Mesendoderm (in vitro differentiated cells): ENCODE results near the gene ATP13A1.
A peak's percentile ranks its signal among the peaks of the same experiment; 100 is the strongest.

ENCODE experiments used
- DNase-seq: peaks from one replicate; pipeline ENCODE4 v3.0.0; 2013
- H2AK5ac ChIP-seq: 2 replicates; pipeline ENCODE4 v1.6.1; 2013; ENCODE audit warnings: low read length, inconsistent platforms
- H2BK120ac ChIP-seq: 2 replicates; pipeline ENCODE4 v1.6.1; 2013; ENCODE audit warnings: low read depth, mild to moderate bottlenecking, low read length, moderate library complexity, mixed read lengths
- H2BK15ac ChIP-seq: replicated peaks from 2 replicates; pipeline ENCODE4 v1.6.1; 2013; ENCODE audit warnings: low read depth, mild to moderate bottlenecking, moderate library complexity
- H2BK5ac ChIP-seq: 2 replicates; pipeline ENCODE4 v1.6.1; 2013; ENCODE audit warnings: low read length, inconsistent platforms
- H3K18ac ChIP-seq: 2 replicates; pipeline ENCODE4 v1.6.1; 2013; ENCODE audit warnings: mild to moderate bottlenecking, low read length, mixed read lengths
- H3K23ac ChIP-seq: one replicate; pipeline ENCODE4 v1.6.1; 2013; ENCODE audit warnings: low read length
- H3K27ac ChIP-seq: 2 replicates; pipeline ENCODE4 v1.5.1; 2013; ENCODE audit warnings: low read depth, mild to moderate bottlenecking, inconsistent platforms, low read length, moderate library complexity
- H3K27me3 ChIP-seq: 2 replicates; pipeline ENCODE4 v1.6.1; 2013; ENCODE audit warnings: low read length, control low read depth, mild to moderate bottlenecking, inconsistent platforms; ENCODE audit not compliant: insufficient read depth, poor library complexity
- H3K36me3 ChIP-seq: 2 replicates; pipeline ENCODE4 v1.6.1; 2013; ENCODE audit warnings: low read length, inconsistent platforms; ENCODE audit not compliant: control insufficient read depth, insufficient read depth
- H3K4ac ChIP-seq: one replicate; pipeline ENCODE4 v1.6.1; 2013; ENCODE audit warnings: low read depth, mild to moderate bottlenecking, low read length, moderate library complexity
- H3K4me1 ChIP-seq: 2 replicates; pipeline ENCODE4 v1.6.1; 2013; ENCODE audit warnings: low read depth, low read length, inconsistent platforms; ENCODE audit not compliant: control insufficient read depth
- H3K4me2 ChIP-seq: 2 replicates; pipeline ENCODE4 v1.6.1; 2013; ENCODE audit warnings: low read length
- H3K4me3 ChIP-seq: 2 replicates; pipeline ENCODE4 v1.5.1; 2013; ENCODE audit warnings: mild to moderate bottlenecking, low read length
- H3K56ac ChIP-seq: one replicate; pipeline ENCODE4 v1.6.1; 2013; ENCODE audit warnings: low read length
- H3K79me1 ChIP-seq: 2 replicates; pipeline ENCODE4 v1.6.1; 2013; ENCODE audit warnings: low read length, inconsistent platforms
- H3K79me2 ChIP-seq: 2 replicates; pipeline ENCODE4 v1.6.1; 2013; ENCODE audit warnings: mild to moderate bottlenecking, low read length; ENCODE audit not compliant: control insufficient read depth, insufficient read depth
- H3K9ac ChIP-seq: 2 replicates; pipeline ENCODE4 v1.6.1; 2013; ENCODE audit warnings: low read length, inconsistent platforms
- H4K5ac ChIP-seq: one replicate; pipeline ENCODE4 v1.6.1; 2013; ENCODE audit warnings: low read length
- H4K8ac ChIP-seq: one replicate; pipeline ENCODE4 v1.6.1; 2013; ENCODE audit warnings: low read depth, mild to moderate bottlenecking, control low read depth, low read length, moderate library complexity
- WGBS: extraction: QIAGEN DNeasy Blood & Tissue Kit; methylation state at CpG from one replicate; pipeline ENCODE4 v1.1.7; 2013; ENCODE audit warnings: low lambda C conversion rate, missing lambda C conversion rate; ENCODE audit not compliant: insufficient coverage; ENCODE audit errors: extremely low coverage; 5-methylcytosine and 5-hydroxymethylcytosine counted together

Gene ATP13A1

DNA sequence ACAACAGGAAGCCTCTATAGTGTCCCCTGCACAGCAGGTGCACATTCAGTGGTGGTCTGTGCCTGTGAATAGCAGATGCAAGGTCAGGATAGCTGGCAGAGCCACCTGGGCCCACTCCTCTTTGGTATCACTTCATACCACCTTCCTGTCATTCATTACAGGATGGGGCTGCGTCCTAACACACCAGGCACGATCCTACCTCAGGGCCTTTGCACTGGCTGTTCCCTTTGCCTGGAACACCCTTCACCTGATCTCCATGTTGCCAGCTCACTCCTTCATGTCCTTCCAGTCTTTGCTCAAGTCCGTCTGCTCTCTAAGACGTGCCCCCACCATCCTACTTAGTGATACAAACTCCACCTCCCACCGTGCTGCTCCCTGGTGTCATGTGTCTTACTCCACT lies 30.8 kb downstream of the ATP13A1 start:
- H3K4me3 ChIP-seq, result no peak overlapping the region
- WGBS, result no CpG with 5 or more reads among the region's 5 CpGs
- H3K79me2 ChIP-seq, result no peaks in the 10 kb centered on the region
- no peaks in the 10 kb centered on the region for H3K27me3 ChIP-seq
- no peak overlapping the region for H3K4ac ChIP-seq
- no peak overlapping the region for H3K18ac ChIP-seq
- H3K79me1 ChIP-seq, result no peaks in the 10 kb centered on the region
- no peak for DNase-seq
- peaks cover 3% of the 10 kb centered on the region for H3K36me3 ChIP-seq
- no peak overlapping the region for H3K27ac ChIP-seq
- H3K4me2 ChIP-seq, result no peak overlapping the region
- no peak overlapping the region for H2AK5ac ChIP-seq
- H3K4me1 ChIP-seq, result no peaks in the 10 kb centered on the region
- no peak overlapping the region for H3K9ac ChIP-seq
- no peak overlapping the region for H2BK15ac ChIP-seq
- no peak overlapping the region for H4K8ac ChIP-seq
- H4K5ac ChIP-seq, result no peak overlapping the region
- no peak overlapping the region for H3K56ac ChIP-seq
- H2BK120ac ChIP-seq, result no peak overlapping the region
- H2BK5ac ChIP-seq, result no peak overlapping the region
- no peak overlapping the region for H3K23ac ChIP-seq

- H2BK15ac ChIP-seq, result no peak overlapping the region
- H3K4ac ChIP-seq, result no peak overlapping the region
- DNase-seq, result no peak
Measured at GRCh38 chr19:19631346-19631745, 32.1 kb downstream of the ATP13A1 start.

DNA sequence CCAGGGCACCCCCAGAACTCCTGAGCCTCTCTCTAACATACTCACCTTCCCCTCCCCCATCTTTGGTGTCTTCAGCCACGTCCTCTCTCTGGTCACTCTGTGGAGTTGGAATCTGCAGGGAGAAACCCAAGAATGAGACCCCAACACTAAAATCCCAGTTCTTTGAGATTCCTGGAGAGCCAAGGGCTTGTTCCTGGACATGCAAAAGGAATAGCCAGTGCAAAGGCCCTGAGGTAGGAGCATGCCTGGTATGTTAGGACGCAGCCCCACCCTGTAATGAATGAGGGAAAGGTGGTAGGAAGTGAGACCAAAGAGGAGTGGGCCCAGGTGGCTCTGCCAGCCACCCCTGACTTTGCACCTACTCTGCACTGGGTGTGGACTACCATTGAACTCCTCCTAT lies 33.0 kb downstream of the ATP13A1 start:
- no CpG with 5 or more reads among the region's 2 CpGs for WGBS

More at GRCh38 chr19:19631346-19631745, 32.1 kb downstream of the ATP13A1 start:
- Histone ChIP-seq H3K4me3 (no peak overlapping the region), H2AK5ac (no peak overlapping the region), H4K8ac (no peak overlapping the region), H3K9ac (no peak overlapping the region), H2BK5ac (no peak overlapping the region), H3K4me1 (peaks cover 5% of the 10 kb centered on the region), H4K5ac (no peak overlapping the region), H3K79me1 (peaks cover 5% of the 10 kb centered on the region), H3K36me3 (peaks cover 3% of the 10 kb centered on the region), H3K4me2 (no peak overlapping the region), H3K18ac (no peak overlapping the region), H3K56ac (no peak overlapping the region), H2BK120ac (no peak overlapping the region), H3K79me2 (no peaks in the 10 kb centered on the region), H3K27me3 (no peaks in the 10 kb centered on the region), H3K23ac (no peak overlapping the region), H3K27ac (no peak overlapping the region)
- WGBS, result no CpG with 5 or more reads among the region's 7 CpGs

DNA sequence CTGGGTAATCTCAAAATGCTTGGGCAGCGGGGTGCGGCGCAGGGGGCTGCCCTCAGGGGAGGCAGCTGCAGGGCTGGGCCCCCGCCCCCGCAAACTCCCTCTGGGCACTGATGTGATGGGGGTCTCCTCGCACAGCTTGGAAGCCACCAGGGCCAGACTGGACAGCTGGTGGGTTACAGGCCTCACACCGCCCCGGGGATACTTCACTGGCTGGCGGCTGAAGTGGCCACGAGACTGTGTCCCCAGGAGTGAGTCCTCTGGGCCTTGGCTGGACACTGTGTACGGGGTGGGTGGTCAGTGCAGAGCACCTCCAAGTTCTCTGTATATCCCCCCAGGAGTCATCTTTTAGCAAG lies 33.4 kb downstream of the ATP13A1 start:
- H3K4me1 ChIP-seq, result peaks cover 6% of the 10 kb centered on the region
- no peak overlapping the region for H3K9ac ChIP-seq
- no peak overlapping the region for H2AK5ac ChIP-seq
- no peak overlapping the region for H2BK5ac ChIP-seq
- no peak overlapping the region for H3K23ac ChIP-seq
- no peak overlapping the region for H4K8ac ChIP-seq
- no peak for DNase-seq
- no peak overlapping the region for H3K56ac ChIP-seq
- H2BK120ac ChIP-seq, result no peak overlapping the region
- no peak overlapping the region for H4K5ac ChIP-seq
- no peaks in the 10 kb centered on the region for H3K27me3 ChIP-seq
- peaks cover 8% of the 10 kb centered on the region for H3K79me1 ChIP-seq
- H3K79me2 ChIP-seq, result no peaks in the 10 kb centered on the region
- H2BK15ac ChIP-seq, result no peak overlapping the region
- no peak overlapping the region for H3K4me3 ChIP-seq
- H3K36me3 ChIP-seq, result peaks cover under 1% of the 10 kb centered on the region
- H3K27ac ChIP-seq, result no peak overlapping the region
- no CpG with 5 or more reads among the region's 11 CpGs for WGBS
- no peak overlapping the region for H3K4ac ChIP-seq
- H3K4me2 ChIP-seq, result no peak overlapping the region
- H3K18ac ChIP-seq, result no peak overlapping the region

More for the DNA sequence above, 33.0 kb downstream of the ATP13A1 start:
- Histone ChIP-seq H4K8ac (no peak overlapping the region), H3K4me2 (no peak overlapping the region), H3K79me2 (no peaks in the 10 kb centered on the region), H2AK5ac (no peak overlapping the region), H3K36me3 (peaks cover 3% of the 10 kb centered on the region), H3K18ac (no peak overlapping the region), H3K4me3 (no peak overlapping the region), H3K23ac (no peak overlapping the region), H3K56ac (no peak overlapping the region), H2BK15ac (no peak overlapping the region), H2BK120ac (no peak overlapping the region), H3K27me3 (no peaks in the 10 kb centered on the region), H3K27ac (no peak overlapping the region), H3K4ac (no peak overlapping the region), H3K9ac (no peak overlapping the region), H2BK5ac (no peak overlapping the region), H3K4me1 (peaks cover 6% of the 10 kb centered on the region), H4K5ac (no peak overlapping the region), H3K79me1 (peaks cover 8% of the 10 kb centered on the region)
- DNase-seq, result no peak

- peak overlapping the region; percentile 66 for H3K23ac ChIP-seq
- no peaks in the 10 kb centered on the region for H3K79me2 ChIP-seq
- peak overlapping the region; percentile 44 for H3K4me3 ChIP-seq
- peak overlapping the region; percentile 77 for H3K18ac ChIP-seq
- H3K27me3 ChIP-seq, result no peaks in the 10 kb centered on the region
- peak overlapping the region; percentile 70 for H3K4me2 ChIP-seq
- no CpG with 5 or more reads among the region's 51 CpGs for WGBS
- no peak overlapping the region for H2BK120ac ChIP-seq
- no peak overlapping the region for H4K8ac ChIP-seq
- H4K5ac ChIP-seq, result no peak overlapping the region
- peaks cover 6% of the 10 kb centered on the region for H3K4me1 ChIP-seq
- peak overlapping the region; percentile 97 for H3K56ac ChIP-seq
- peak overlapping the region; percentile 90 for H3K9ac ChIP-seq
- DNase-seq, result peak; percentile 93
- peak overlapping the region; percentile 39 for H2BK15ac ChIP-seq
- peak overlapping the region; percentile 60 for H3K4ac ChIP-seq
- H3K79me1 ChIP-seq, result peaks cover 11% of the 10 kb centered on the region
- no peak overlapping the region for H2AK5ac ChIP-seq
- H3K36me3 ChIP-seq, result peaks cover 4% of the 10 kb centered on the region
- peak overlapping the region; percentile 97 for H2BK5ac ChIP-seq
- H3K27ac ChIP-seq, result peak overlapping the region; percentile 91
Measured at GRCh38 chr19:19628501-19629134, 34.9 kb downstream of the ATP13A1 start.
